SK-N-SH treated with all-trans-retinoic acid at 6 μM for 48 hours (cell line): Measurements from ENCODE around the gene OSM.

Experiments
- ARNTL ChIP-seq: fragments of 450-650 bp; formaldehyde crosslinking; IDR thresholded peaks from 2 replicates; pipeline ENCODE4 v1.5.0; 2020; ENCODE audit warnings: low read depth, mild to moderate bottlenecking, moderate library complexity, borderline replicate concordance
- SNAI2 ChIP-seq: fragments of 250-450 bp; sonication (Bioruptor Pico); IDR thresholded peaks from 2 replicates; pipeline ENCODE4 v1.5.0; 2020; ENCODE audit warnings: mild to moderate bottlenecking, moderate library complexity
- ZNF565 ChIP-seq: fragments of 450-650 bp; formaldehyde crosslinking; conservative IDR thresholded peaks from 2 replicates; pipeline ENCODE4 v1.5.0; 2020; ENCODE audit warnings: low read depth, mild to moderate bottlenecking, moderate library complexity

DNA sequence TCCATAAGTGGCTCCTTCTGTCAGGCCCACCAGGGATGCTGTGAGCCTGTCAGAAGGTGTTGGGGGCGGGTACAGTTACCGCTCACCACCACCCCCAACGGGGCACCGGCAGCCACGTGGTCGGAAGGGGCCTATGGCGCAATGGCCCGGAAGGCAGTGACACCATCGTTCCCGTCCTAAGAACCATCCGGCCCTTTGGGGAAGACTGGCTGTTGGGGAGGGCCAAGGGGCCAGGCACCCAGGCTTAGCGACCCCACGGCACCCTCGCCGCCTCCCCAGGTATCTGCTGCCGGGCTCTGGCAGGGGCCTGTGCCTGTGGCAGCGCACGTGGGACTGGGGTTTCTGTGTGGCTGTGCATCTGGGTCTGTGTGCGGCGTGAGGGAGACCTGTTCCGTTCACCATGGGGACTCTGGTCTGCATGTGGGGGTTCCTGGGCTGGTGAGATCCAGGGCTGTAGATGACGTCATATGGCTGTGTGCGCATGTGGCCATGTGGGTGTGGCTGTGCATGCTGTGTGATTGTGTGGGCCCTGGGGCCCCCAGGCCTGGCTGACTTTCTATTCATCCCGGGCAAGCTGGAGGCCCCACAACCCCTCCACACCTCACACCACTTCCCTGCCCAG lies 717 bp downstream of the OSM start:
- no peak for TF ChIP-seq ZNF565 (CRISPR knock-in tag)
- TF ChIP-seq ARNTL (CRISPR knock-in tag), result no peak
- no peak for TF ChIP-seq SNAI2
